ENCODE measurements around the gene MAP1B. TPM values are rescaled to one million over a fixed set of nuclear protein-coding genes. Genes with fewer than 3 reads are reported as not detected.

The MAP1B gene
- total RNA-seq, 1 donor from 2014 or later: 41.1 TPM

- no peak for DNase-seq (ENCODE audit: low read depth in 2 of 2)
Observed at GRCh38 chr5:72130351-72130761, 23.1 kb downstream of the MAP1B start.

GRCh38 chr5:72133212-72133990, 26.1 kb downstream of the MAP1B start:
- DNase-seq (ENCODE audit: low read depth in 2 of 2): peak in 1 of 2 donors; percentile 88

- peak in 1 of 2 donors; percentile 64 for DNase-seq (ENCODE audit: low read depth in 2 of 2)
Observed at GRCh38 chr5:72134226-72134899, 27.1 kb downstream of the MAP1B start.

GRCh38 chr5:72137826-72138409, 30.6 kb downstream of the MAP1B start:
- DNase-seq (ENCODE audit: low read depth in 2 of 2): peak; percentile 38 to 53

- peak in 1 of 2 donors; percentile 88 for DNase-seq (ENCODE audit: low read depth in 2 of 2)
Observed at GRCh38 chr5:72138943-72139521, 31.8 kb downstream of the MAP1B start.

- no peak for DNase-seq (ENCODE audit: low read depth in 2 of 2)
Observed at GRCh38 chr5:72140711-72141110, 33.4 kb downstream of the MAP1B start.

GRCh38 chr5:72141440-72142355, 34.4 kb downstream of the MAP1B start:
- peak in 1 of 2 donors; percentile 89 for DNase-seq (ENCODE audit: low read depth in 2 of 2)

- no peak for DNase-seq (ENCODE audit: low read depth in 2 of 2)
Observed at GRCh38 chr5:72144762-72145161, 37.5 kb downstream of the MAP1B start.

- DNase-seq (ENCODE audit: low read depth in 2 of 2): no peak
Observed at GRCh38 chr5:72145348-72145747, 38.1 kb downstream of the MAP1B start.

- DNase-seq (ENCODE audit: low read depth in 2 of 2): no peak
Observed at GRCh38 chr5:72146056-72146455, 38.8 kb downstream of the MAP1B start.

GRCh38 chr5:72147569-72147968, 40.3 kb downstream of the MAP1B start:
- DNase-seq (ENCODE audit: low read depth in 2 of 2): no peak

- DNase-seq (ENCODE audit: low read depth in 2 of 2): no peak
Observed at GRCh38 chr5:72149742-72150141, 42.5 kb downstream of the MAP1B start.

- no peak for DNase-seq (ENCODE audit: low read depth in 2 of 2)
Observed at GRCh38 chr5:72151169-72151568, 43.9 kb downstream of the MAP1B start.

- no peak for DNase-seq (ENCODE audit: low read depth in 2 of 2)
Observed at GRCh38 chr5:72151646-72152045, 44.4 kb downstream of the MAP1B start.

- peak in 1 of 2 donors; percentile 29 for DNase-seq (ENCODE audit: low read depth in 2 of 2)
Observed at GRCh38 chr5:72152545-72152944, 45.3 kb downstream of the MAP1B start.

- no peak for DNase-seq (ENCODE audit: low read depth in 2 of 2)
Observed at GRCh38 chr5:72153551-72153950, 46.3 kb downstream of the MAP1B start.

GRCh38 chr5:72154076-72154756, 46.9 kb downstream of the MAP1B start:
- DNase-seq (ENCODE audit: low read depth in 2 of 2): peak; percentile 76 to 91

- DNase-seq (ENCODE audit: low read depth in 2 of 2): peak in 1 of 2 donors; percentile 75
Observed at GRCh38 chr5:72156946-72157624, 49.8 kb downstream of the MAP1B start.

- no peak for DNase-seq (ENCODE audit: low read depth in 2 of 2)
Observed at GRCh38 chr5:72157625-72157962, 50.3 kb downstream of the MAP1B start.

- peak; percentile 39 to 73 for DNase-seq (ENCODE audit: low read depth in 2 of 2)
Observed at GRCh38 chr5:72159501-72159911, 52.2 kb downstream of the MAP1B start.

All from lung microvascular endothelial cell (primary cell).